ENCODE data around the gene MAP3K2.
A peak's percentile ranks its signal among the peaks of the same experiment; 100 is the strongest.

Gene MAP3K2, protein sequence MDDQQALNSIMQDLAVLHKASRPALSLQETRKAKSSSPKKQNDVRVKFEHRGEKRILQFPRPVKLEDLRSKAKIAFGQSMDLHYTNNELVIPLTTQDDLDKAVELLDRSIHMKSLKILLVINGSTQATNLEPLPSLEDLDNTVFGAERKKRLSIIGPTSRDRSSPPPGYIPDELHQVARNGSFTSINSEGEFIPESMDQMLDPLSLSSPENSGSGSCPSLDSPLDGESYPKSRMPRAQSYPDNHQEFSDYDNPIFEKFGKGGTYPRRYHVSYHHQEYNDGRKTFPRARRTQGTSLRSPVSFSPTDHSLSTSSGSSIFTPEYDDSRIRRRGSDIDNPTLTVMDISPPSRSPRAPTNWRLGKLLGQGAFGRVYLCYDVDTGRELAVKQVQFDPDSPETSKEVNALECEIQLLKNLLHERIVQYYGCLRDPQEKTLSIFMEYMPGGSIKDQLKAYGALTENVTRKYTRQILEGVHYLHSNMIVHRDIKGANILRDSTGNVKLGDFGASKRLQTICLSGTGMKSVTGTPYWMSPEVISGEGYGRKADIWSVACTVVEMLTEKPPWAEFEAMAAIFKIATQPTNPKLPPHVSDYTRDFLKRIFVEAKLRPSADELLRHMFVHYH

DNA sequence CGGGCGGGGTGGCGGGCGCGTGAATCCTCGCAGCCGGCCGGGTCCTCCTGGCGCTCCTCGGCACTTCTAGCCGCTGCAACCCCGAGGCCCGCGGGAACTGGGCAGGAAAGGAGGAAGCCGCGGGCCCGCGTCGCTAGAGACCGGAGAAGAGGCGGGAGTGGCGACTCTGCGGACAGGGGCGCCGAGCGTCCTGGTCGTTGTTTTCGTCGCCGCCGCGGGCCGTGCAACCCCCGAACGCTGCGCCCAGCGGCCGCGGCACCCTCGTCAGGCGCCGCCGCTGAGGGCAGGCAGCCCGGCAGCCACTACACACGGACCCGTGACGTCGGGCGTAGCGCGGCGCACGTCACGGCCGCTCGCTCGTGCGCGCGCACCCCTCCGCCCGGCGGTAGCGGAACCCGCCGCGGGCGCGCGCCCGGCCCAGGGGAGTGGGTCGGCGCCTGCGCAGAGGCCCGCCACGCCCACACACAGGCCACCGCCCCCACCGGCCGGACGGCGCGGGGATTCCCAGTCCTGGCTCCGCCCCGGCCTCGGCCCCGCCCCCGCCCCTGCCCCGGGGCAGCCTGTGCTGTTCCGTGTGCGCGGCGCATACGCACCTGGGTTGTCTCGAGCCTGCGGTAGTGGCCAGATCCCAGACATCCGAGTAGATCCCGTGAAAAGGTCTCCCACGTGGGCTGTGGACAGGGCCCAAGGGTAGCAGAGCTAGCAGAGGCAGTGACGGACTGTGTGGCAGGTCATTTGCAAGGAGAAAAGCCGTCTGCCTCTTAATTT is at the start of gene MAP3K2:
Gene MAP3K2, minus strand, starts transcription at position 321 of the 768 bp plus-strand sequence. CDS start 44,846 bp downstream, outside the sequence.
- DNase-seq: peak; percentile 89

DNA sequence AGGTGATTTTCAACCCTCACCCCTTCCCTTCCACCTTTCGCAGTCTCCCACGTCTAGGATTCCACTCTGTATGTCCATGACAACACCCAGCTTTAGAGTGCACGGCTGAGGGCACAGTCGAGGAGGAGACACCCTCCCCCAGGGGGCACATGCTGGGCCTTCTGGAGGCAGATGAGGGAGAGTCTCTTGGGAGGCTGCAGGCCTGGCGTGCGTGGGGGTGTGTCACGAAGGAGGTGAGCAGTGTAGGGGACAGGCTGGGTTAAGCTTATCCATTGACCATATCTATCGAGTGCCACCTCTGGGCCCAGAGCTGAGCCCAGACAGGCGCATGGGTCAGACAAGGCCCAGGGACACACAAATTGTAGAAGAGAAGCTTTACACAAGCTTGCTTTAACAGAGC is 49.3 kb upstream of the MAP3K2 start:
- DNase-seq: no peak

DNA sequence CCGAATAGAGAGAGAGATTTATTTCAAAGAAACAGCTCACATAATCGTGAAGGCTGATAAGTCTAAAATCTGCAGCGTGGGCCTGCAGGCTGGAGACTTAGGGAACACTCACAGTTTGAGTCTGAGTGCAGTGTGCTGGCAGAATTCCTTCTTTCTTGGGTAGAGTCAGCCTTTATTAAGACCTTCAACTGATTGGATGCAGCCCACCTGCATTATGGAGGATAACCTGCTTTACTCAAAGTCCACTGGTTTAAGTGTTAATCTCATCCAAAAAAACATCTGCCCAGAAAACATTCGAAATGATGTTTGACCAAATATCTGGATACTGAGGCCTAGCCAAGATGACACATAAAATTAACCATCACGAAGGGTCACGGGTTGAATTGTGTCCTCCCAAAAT is 46.7 kb upstream of the MAP3K2 start:
- no peak for DNase-seq

GRCh38 chr2:127431408-127432023 is 43.7 kb upstream of the MAP3K2 start:
- DNase-seq: no peak

DNA sequence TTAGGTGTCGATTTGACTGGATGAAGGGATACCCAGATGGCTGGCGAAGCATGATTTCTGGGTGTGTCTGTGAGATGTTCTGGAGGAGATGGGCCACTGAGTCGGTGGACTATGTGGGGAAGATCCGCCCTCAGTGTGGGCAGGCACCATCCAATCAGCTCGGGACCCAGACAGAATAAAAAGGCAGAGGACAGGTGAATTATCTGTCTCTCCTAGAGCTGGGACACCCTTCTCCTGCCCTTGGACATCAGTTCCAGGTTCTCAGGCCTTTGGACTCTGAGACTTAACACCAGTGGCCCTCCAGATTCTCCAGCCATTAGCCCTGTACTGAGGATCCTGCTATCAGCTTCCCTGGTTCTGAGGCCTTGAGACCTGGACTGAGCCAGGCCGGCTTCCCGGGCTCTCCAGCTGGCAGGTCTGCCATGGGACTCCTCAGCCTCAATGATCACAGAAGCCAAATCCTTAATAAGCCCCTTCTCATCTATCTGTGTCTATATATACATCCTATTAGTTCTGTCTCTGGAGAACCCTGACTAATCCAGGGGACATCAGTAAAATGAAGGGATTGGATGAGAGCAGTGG is 42.2 kb upstream of the MAP3K2 start:
- DNase-seq: no peak

DNA sequence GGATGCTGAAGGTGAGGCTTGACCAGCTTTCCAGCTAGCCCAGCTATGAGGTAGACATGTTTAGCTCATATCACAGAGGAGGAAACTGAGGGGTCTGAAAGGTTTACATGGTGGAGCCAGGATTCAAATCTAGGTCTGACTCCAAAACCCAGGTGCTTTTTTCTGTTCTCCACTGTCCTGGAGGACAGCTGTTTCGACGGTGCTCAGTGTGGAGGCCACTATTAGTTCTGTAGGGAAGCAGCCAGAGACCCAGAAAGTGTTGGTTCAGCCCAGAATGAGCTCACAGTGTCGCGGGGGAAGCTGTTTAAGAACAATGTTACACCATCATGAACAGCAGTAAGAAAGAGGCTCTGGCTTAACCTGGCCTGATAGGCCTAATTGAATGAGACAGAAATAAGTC is 41.5 kb upstream of the MAP3K2 start:
- no peak for DNase-seq

GRCh38 chr2:127428815-127429109 is 41.0 kb upstream of the MAP3K2 start:
- no peak for DNase-seq

GRCh38 chr2:127428057-127428814 is 40.5 kb upstream of the MAP3K2 start:
- DNase-seq: no peak

DNA sequence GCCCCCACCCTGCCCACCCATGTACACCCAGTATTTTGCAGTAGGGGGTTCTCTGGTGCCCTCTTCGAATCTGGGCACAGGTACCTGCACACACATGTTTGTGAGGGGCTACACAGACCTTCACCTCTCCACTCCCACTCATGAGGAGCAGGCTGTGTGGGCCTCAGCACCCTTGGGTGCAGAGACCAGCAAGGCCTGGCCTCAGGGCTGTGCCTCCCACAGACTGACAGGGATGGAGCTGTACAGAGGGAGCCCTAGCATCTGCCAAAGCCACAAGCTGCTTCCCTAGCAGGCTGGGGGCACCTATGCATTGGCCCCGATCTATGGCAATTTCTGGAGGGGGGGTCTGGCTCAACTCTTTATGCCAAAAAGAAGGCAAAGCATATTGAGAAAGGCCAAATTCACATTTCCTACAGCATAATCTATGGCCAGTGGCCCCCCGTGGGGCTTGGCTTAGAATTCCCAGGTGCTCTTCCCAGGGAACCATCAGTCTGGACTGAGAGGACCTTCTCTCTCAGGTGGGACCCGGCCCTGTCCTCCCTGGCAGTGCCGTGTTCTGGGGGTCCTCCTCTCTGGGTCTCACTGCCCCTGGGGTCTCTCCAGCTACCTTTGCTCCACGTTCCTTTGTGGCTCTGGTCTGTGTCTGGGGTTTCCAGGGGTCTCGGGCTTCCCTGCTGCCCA is 39.7 kb upstream of the MAP3K2 start:
- no peak for DNase-seq

DNA sequence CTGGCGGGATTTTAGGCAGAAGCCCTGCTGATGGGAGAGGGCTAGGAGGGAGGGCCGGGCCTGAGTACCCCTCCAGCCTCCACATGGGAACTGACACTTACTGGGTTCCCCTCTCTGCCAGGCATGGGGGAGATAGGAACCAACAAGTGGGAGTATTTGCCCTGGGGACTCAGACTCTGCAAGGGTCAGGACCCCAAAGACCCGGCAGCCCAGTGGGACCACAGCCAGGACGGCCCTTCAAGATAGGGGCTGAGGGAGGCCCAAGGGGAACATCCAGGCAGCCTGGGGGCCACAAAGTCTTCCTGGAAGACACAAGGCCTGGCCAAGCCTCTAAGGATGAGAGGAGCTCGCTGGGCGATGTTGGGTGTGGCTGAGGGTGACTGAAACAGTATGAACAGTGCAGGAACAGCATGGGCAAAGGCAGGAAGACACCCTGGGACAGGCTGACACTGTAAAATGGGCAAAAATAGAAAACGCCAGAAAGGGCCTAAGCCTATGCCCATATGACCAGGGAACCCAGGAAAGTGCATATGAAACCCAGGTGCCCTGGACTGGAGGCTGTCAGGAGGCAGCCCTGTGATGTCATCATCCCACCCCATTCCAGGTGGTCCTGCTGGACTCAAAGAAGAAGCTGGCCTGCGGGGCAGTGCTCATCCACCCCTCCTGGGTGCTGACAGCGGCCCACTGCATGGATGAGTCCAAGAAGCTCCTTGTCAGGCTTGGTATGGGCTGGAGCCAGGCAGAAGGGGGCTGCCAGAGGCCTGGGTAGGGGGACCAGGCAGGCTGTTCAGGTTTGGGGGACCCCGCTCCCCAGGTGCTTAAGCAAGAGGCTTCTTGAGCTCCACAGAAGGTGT is 39.0 kb upstream of the MAP3K2 start:
- no peak for DNase-seq

- DNase-seq: no peak
Measured at GRCh38 chr2:127425540-127426490, 38.0 kb upstream of the MAP3K2 start.

DNA sequence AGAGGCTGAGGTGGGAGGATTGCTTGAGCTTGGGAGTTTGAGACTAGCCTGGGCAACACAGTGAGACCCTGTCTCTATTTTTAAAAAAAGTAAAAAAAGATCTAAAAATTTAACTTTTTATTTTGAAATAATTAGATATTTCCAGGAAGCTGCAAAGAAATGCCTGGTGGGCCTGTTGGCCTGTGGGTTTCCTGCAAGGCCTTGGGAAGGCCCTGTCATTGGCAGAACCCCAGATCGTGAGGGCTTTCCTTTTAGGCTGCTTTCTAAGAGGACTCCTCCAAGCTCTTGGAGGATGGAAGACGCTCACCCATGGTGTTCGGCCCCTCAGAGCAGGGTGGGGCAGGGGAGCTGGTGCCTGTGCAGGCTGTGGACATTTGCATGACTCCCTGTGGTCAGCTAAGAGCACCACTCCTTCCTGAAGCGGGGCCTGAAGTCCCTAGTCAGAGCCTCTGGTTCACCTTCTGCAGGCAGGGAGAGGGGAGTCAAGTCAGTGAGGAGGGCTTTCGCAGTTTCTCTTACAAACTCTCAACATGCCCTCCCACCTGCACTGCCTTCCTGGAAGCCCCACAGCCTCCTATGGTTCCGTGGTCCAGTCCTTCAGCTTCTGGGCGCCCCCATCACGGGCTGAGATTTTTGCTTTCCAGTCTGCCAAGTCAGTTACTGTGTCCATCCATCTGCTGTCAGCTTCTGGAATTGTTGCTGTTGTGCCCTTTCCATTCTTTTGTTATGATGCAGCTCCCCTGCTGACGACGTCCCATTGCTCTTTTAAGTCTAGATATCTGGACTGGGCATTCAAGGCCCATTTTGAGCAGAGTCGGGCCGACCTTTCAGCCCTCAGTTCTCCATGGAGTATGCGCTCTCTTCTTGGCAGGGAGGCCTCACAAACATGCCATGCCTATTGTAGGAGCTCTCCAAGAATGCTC is 37.1 kb upstream of the MAP3K2 start:
- DNase-seq: no peak

- no peak for DNase-seq
Measured at GRCh38 chr2:127423880-127424279, 36.1 kb upstream of the MAP3K2 start.

DNA sequence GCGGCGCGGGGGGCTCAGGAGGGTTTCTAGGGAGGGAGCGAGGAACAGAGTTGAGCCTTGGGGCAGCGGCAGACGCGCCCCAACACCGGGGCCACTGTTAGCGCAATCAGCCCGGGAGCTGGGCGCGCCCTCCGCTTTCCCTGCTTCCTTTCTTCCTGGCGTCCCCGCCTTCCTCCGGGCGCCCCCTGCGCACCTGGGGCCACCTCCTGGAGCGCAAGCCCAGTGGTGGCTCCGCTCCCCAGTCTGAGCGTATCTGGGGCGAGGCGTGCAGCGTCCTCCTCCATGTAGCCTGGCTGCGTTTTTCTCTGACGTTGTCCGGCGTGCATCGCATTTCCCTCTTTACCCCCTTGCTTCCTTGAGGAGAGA is 35.7 kb upstream of the MAP3K2 start:
- peak; percentile 34 for DNase-seq

DNA sequence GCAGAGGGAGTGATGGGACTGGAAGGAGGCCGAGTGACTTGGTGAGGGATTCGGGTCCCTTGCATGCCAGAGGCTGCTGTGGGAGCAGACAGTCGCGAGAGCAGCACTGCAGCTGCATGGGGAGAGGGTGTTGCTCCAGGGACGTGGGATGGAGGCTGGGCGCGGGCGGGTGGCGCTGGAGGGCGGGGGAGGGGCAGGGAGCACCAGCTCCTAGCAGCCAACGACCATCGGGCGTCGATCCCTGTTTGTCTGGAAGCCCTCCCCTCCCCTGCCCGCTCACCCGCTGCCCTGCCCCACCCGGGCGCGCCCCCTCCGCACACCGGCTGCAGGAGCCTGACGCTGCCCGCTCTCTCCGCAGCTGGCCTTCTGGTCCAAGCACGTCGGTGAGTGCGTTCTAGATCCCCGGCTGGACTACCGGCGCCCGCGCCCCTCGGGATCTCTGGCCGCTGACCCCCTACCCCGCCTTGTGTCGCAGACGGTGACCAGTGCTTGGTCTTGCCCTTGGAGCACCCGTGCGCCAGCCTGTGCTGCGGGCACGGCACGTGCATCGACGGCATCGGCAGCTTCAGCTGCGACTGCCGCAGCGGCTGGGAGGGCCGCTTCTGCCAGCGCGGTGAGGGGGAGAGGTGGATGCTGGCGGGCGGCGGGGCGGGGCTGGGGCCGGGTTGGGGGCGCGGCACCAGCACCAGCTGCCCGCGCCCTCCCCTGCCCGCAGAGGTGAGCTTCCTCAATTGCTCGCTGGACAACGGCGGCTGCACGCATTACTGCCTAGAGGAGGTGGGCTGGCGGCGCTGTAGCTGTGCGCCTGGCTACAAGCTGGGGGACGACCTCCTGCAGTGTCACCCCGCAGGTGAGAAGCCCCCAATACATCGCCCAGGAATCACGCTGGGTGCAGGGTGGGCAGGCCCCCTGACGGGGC is 35.0 kb upstream of the MAP3K2 start:
- DNase-seq: peak; percentile 23

GRCh38 chr2:127421871-127422558 is 34.2 kb upstream of the MAP3K2 start:
- DNase-seq: no peak

Measured in NCI-H1436 (cell line).